GM21576 (cell line): ENCODE data around the gene ARHGEF17.

Experiments
- ATAC-seq: cut with Tn5 transposase; IDR thresholded peaks from one replicate; pipeline ENCODE4 v1.9.1; 2021; ENCODE audit warnings: mild to moderate bottlenecking, moderate library complexity; ENCODE audit not compliant: unreplicated experiment

The ARHGEF17 gene

DNA sequence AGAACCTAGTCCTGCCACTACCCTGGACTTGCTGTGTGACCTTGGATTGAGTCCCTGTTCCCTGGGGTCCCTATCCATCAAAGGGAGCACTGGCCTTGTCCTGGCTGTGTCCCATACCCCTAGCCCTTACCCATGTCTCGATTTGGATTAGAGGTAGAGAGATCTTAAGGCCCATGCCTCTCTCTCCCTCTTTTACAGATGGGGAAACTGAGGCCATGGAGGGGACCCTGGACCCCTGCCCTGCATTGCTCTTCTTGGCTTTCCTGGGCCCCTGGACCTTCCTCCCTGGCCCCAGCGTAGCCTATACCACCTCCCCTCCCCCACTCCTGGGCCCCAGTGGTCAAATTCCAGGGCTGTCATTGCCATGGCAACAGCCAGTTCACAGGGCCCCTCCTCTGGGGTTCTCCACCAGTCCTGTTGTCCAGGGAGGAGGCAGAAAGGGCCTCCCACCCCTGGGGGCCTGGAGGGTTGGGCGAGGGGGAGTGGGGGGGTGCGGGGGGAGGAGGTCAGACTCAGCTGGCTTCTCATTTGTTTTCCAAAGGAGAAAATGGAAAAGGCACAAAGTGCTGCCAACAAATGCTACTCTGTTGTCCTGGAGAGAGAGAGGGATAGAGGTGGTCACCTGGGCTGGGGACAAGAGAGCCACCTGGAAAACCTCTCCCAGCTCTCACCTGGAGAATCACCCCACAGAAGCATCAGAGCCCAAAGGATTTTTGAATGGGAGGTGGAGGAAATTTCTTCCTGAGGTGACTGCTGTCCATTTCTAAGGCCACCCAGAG, 23.3 kb downstream of the ARHGEF17 start:
- no peak for ATAC-seq

GRCh38 chr11:73333173-73333572, 25.1 kb downstream of the ARHGEF17 start:
- no peak for ATAC-seq

DNA sequence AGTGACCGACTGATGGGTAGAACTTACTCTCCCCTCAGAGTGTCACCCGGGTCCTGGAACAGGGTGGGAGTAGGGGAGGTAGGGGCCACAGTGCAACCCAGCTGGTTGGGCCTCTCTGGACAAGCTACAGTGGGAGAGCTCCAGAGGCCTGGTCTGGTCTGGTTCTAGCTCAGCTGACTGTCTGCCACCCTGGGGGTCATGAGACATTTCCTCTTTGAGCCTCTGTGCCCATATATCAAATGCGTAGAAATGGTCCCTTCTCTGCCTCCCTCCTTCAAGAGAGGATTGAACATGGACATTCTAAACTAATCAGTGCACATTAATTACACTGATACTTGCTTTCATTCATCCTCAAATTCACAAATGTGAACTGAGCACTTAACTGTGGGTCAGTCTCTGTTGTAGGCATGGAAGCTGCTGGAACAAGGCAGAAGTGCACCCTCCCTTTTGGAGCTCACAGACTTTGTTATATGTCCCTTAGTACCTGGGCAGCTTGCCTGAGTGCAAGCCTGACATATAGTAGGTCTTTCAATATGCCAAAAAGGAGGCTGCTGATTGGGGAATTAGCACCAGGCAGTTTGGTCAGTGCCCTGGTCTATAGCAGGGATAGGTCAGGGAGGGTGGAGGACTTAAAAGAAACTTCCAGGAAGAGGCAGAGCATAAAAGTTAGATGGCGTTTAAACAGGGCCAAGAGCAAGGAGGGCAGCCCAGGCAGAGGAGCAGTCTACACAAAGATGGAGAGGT, 25.7 kb downstream of the ARHGEF17 start:
- ATAC-seq = no peak

- no peak for ATAC-seq
These were observed 26.5 kb downstream of the ARHGEF17 start for GRCh38 chr11:73334384-73335203.

DNA sequence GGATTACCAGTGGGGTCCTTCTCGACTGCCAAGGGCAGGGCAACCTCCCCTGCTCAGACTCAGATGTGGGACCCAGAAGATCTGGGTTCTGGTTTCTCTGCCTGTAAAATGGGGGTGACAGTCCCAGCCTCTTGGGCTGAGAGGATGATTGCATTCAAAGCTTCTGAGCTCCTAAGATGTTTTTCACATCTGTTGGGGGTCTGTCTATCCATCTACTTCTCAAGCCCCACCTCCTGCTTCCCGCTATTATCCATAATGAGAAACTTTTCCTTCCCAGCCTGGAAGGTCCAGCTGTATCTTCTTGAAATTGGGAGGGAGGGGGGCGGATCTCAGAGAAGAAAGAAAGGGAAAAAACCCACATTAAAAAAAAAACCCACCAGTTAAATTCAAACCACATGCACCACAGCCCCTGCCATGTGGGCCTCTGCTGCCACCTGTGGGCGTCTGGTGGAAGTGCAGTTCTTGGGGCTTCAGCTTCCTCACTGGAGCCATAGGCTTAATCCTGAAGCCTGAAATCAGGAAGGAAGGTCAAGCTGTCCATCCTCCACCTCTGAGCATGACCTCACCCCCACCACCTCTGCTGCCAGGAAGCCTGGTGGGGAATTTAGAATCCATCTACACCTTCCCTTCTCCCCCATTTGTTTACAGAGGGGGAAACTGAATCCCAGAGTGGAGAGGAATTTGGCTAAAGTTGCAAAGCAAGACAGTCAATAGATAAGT, 27.3 kb downstream of the ARHGEF17 start:
- ATAC-seq = no peak

- no peak for ATAC-seq
These were observed 29.8 kb downstream of the ARHGEF17 start for GRCh38 chr11:73337846-73338245.

GRCh38 chr11:73338279-73338678, 30.2 kb downstream of the ARHGEF17 start:
- ATAC-seq = no peak

DNA sequence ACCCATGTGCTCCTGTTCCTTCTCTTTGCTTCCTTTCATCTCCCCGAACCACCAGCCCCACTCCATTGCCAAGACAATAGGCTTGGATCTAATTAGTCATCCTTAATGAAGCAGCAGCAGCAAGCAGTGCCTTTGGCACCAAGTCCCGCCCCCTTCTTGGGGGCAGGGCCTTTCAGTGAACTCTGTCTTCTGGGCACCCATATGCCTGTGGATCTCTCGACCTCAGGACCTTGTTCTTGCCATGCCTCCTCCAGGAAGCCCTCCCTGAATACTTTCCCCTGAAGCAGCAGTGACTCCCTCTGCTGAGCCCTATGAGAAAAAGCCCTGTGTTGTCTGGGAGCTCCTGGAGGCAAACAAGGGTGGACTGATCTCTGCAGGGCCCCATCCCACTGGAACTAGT, 32.1 kb downstream of the ARHGEF17 start:
- no peak for ATAC-seq

GRCh38 chr11:73342633-73343032, 34.6 kb downstream of the ARHGEF17 start:
- ATAC-seq = no peak

DNA sequence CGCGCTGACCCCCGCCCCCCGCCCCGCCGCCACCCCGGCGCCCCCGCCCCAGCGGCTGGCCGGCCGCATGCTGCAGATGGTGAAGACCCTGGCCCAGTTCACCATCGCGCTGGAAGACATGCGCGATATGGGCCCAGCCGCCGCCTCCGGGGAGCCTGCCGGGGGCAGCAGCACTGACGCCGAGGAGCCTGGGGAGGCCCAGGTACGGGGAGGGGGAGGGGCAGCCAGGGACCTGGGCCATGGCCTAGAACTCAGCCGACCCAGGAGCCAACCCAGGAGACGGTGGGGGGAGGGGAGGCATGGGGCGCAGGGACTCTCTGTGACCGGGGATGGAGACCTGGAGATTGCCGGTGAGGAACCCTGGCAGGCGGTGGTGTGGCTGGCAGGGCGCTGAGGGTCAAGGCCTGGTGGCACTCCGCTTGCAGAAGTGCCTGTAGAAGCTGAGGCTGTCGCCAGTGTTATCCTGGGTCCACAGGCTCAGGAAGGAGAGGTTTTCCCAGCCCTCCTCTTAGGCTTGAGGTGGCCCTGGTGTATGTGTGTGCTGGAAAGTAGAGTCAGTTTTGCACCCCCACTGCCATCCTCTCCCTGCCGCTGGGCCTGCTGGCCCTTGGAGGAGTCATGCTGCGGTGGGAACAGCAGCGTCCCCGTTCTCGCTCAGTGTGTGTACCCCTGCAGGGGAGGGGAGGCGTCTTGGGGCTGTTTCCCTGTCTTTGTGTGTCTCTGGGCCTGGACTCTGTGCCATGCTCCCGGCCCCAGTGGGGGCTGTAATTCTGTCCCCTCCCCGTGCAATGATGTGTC, 35.2 kb downstream of the ARHGEF17 start:
- ATAC-seq = no peak

DNA sequence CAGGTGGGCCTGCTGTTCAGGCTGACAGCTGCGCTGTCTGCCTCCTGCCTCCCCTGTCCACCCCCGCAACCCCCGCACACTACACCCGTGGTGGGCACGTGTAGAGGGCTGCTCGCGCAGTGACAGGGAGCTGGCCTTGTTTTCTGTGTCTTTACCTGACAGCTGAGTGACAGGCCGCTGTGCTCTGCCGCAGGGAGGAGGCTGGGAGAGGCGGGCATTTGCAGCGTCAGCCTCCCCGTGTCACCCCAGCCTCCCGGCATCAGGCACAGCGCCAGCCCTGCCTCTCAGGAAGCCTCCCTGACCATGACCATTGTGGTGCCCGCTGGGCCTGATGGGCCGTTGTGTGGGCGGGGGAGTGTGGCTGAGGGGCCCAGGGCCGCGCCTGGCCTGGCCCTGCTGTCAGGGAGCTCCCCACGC, 36.1 kb downstream of the ARHGEF17 start:
- no peak for ATAC-seq

DNA sequence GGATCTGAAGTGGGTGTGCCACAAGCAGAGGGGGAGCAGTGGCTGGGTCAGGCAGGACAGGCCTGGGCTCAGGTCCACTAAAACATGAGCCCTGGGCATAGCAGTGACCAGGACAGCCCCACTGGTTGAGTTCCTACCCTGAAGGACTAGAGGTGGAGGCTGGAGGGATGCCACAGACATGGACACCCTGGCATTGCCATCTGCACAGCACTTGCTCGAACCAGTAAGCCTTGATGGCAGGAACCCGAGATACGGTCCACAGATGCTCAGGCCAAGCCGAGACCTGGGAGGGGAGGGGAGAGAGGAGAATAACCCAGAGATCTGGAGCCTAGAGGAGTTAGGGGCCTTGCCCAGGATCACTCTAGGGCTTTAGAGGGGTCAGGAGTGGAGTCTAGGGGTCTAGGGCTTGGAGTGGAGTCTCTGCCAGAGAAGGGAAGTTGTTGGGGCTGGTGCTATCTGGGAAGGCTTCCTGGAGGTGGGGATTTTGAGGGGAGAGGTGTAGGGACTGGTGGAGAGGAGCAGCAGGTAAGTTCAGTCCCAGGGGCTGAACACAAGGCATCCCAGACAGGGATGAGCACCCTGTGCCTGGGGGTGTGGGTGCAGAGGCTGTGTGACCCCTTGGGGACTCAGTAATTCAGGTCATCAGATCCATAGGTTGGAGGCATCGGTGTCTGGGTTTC, 37.5 kb downstream of the ARHGEF17 start:
- ATAC-seq = no peak

- no peak for ATAC-seq
These were observed 38.3 kb downstream of the ARHGEF17 start for GRCh38 chr11:73346186-73346935.

DNA sequence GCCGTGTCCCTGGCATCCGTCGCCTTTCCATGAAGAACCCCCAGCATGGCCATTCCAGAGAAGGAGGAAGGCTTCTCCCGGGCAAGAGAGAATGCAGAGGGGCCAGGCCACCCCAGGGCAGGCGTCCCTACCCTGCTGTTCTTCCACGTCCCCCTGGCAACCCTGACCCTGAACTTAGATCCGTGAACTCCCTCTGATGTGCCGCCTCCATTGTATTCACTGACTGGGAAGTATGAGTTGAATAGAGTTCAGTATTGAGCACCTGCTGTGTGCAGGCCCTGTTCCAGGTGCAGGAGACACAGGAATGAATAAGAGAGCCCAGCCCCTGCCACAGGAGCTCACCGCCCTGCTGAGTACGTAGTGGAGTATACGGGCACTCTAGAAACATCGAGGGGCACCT, 39.0 kb downstream of the ARHGEF17 start:
- no peak for ATAC-seq

- no peak for ATAC-seq
These were observed 40.8 kb downstream of the ARHGEF17 start for GRCh38 chr11:73348838-73349237.

DNA sequence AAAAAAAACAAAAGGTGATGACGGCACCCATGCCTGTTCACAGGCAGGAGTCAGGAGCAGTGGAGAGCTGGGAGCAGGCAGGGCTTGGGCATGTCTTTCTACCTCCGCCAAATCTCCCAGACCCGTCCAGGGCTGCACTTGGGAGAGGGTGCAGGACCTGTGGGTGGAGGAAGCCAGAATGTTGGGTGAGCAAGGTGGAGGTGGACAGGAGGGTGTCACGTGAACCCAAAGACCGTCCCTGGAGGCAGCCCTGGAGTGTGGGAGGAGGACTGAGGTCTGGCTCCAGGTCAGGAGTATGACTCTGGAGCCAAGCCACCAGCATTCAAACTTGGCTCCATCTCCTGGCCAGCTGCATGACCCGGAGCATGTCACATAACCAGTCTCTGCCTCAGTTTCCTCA, 41.6 kb downstream of the ARHGEF17 start:
- no peak for ATAC-seq

GRCh38 chr11:73350908-73351636, 43.0 kb downstream of the ARHGEF17 start:
- ATAC-seq = no peak

DNA sequence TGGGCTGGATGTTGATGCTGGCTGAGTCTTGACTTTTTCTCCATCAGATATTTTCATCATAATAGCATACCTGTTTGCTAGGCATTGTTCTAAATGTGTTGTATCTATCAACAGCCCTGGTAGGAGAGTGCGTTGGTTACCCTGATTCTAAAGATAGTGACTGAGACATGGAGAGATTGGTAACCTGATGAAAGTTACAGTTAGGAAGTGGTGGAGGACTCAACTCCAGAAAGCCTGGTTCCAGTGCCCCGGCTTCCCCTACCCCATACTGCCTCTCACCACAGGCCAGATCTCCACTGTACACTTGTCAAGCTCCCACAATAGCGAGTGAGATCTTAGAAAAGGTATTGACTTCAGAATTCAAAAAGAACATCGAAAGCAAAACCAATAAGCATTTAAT, 45.3 kb downstream of the ARHGEF17 start:
- no peak for ATAC-seq
